HG02678 (cell line): ENCODE data around the gene NSUN3.

Source experiments
- ATAC-seq: cut with Tn5 transposase; IDR thresholded peaks from one replicate; pipeline ENCODE4 v1.9.1; 2021; ENCODE audit warnings: mild to moderate bottlenecking, moderate library complexity; ENCODE audit not compliant: unreplicated experiment

NSUN3 gene

GRCh38 chr3:94117729-94118128 lies 54.9 kb downstream of the NSUN3 start:
- no peak for ATAC-seq

GRCh38 chr3:94118390-94118789 lies 55.5 kb downstream of the NSUN3 start:
- ATAC-seq = no peak

GRCh38 chr3:94121161-94121560 lies 58.3 kb downstream of the NSUN3 start:
- ATAC-seq = no peak

GRCh38 chr3:94127115-94127514 lies 64.3 kb downstream of the NSUN3 start:
- no peak for ATAC-seq

GRCh38 chr3:94130690-94131089 lies 67.8 kb downstream of the NSUN3 start:
- no peak for ATAC-seq

- no peak for ATAC-seq
Measured at GRCh38 chr3:94132777-94133176, 69.9 kb downstream of the NSUN3 start.

GRCh38 chr3:94136133-94136532 lies 73.3 kb downstream of the NSUN3 start:
- ATAC-seq = no peak

GRCh38 chr3:94137377-94137776 lies 74.5 kb downstream of the NSUN3 start:
- ATAC-seq = no peak

- no peak for ATAC-seq
Measured at GRCh38 chr3:94146455-94146854, 83.6 kb downstream of the NSUN3 start.

GRCh38 chr3:94147012-94147411 lies 84.2 kb downstream of the NSUN3 start:
- ATAC-seq = no peak

- ATAC-seq = no peak
Measured at GRCh38 chr3:94150113-94150512, 87.3 kb downstream of the NSUN3 start.

- ATAC-seq = no peak
Measured at GRCh38 chr3:94156626-94157025, 93.8 kb downstream of the NSUN3 start.

- ATAC-seq = no peak
Measured at GRCh38 chr3:94158512-94158911, 95.7 kb downstream of the NSUN3 start.

- no peak for ATAC-seq
Measured at GRCh38 chr3:94159062-94159828, 96.4 kb downstream of the NSUN3 start.

GRCh38 chr3:94162700-94163099 lies 99.8 kb downstream of the NSUN3 start:
- ATAC-seq = no peak

- ATAC-seq = no peak
Measured at GRCh38 chr3:94167346-94167745, 104.5 kb downstream of the NSUN3 start.

GRCh38 chr3:94167796-94168195 lies 104.9 kb downstream of the NSUN3 start:
- ATAC-seq = no peak

- ATAC-seq = no peak
Measured at GRCh38 chr3:94171954-94172353, 109.1 kb downstream of the NSUN3 start.

- no peak for ATAC-seq
Measured at GRCh38 chr3:94172695-94173310, 109.9 kb downstream of the NSUN3 start.

- no peak for ATAC-seq
Measured at GRCh38 chr3:94173673-94174434, 111.0 kb downstream of the NSUN3 start.

GRCh38 chr3:94175677-94176076 lies 112.8 kb downstream of the NSUN3 start:
- no peak for ATAC-seq
